H9 (cell line): ENCODE measurements around the gene TNFSF4. TPM values are rescaled to one million over a fixed set of nuclear protein-coding genes. Genes with fewer than 3 reads are reported as not detected.

ENCODE experiments used
- DNase-seq: peaks from one replicate; pipeline ENCODE4 v3.0.0-alpha.2; 2017
- H2AFZ ChIP-seq: one replicate; pipeline ENCODE4 v1.6.1; 2013; ENCODE audit warnings: mild to moderate bottlenecking, low read length, control low read depth, moderate library complexity
- H2AK5ac ChIP-seq: 2 replicates; pipeline ENCODE4 v1.6.1; 2013; ENCODE audit warnings: low read length, control low read depth, mixed read lengths; ENCODE audit not compliant: insufficient read length
- H2BK120ac ChIP-seq: one replicate; pipeline ENCODE4 v1.6.1; 2013; ENCODE audit warnings: low read depth, mild to moderate bottlenecking, low read length, control low read depth, inconsistent platforms; ENCODE audit not compliant: poor library complexity, severe bottlenecking
- H2BK12ac ChIP-seq: 2 replicates; pipeline ENCODE4 v1.6.1; 2013; ENCODE audit warnings: low read length, control low read depth, mixed read lengths, low read depth; ENCODE audit not compliant: insufficient read length
- H2BK15ac ChIP-seq: 2 replicates; pipeline ENCODE4 v1.6.1; 2013; ENCODE audit warnings: low read depth, low read length, control low read depth
- H2BK20ac ChIP-seq: one replicate; pipeline ENCODE4 v1.6.1; 2013; ENCODE audit warnings: low read depth, mild to moderate bottlenecking, low read length, control low read depth, inconsistent platforms; ENCODE audit not compliant: poor library complexity, severe bottlenecking
- H2BK5ac ChIP-seq: 2 replicates; pipeline ENCODE4 v1.6.1; 2013; ENCODE audit warnings: low read length, control low read depth, mixed read lengths; ENCODE audit not compliant: insufficient read length
- H3K14ac ChIP-seq: 2 replicates; pipeline ENCODE4 v1.6.1; 2013; ENCODE audit warnings: low read length, control low read depth; ENCODE audit not compliant: insufficient read depth
- H3K18ac ChIP-seq: 2 replicates; pipeline ENCODE4 v1.6.1; 2013; ENCODE audit warnings: low read depth, mild to moderate bottlenecking, mixed read lengths, low read length, control low read depth; ENCODE audit not compliant: insufficient read length
- H3K23ac ChIP-seq: 2 replicates; pipeline ENCODE4 v1.6.1; 2013; ENCODE audit warnings: low read length, control low read depth, mixed read lengths, low read depth; ENCODE audit not compliant: insufficient read length
- H3K23me2 ChIP-seq: 2 replicates; pipeline ENCODE4 v1.6.1; 2013; ENCODE audit warnings: low read depth, mild to moderate bottlenecking, mixed read lengths, low read length, control low read depth; ENCODE audit not compliant: insufficient read length, poor library complexity, severe bottlenecking
- H3K27ac ChIP-seq: 2 replicates; pipeline ENCODE4 v1.5.1; 2013; ENCODE audit warnings: low read length, control low read depth, mixed read lengths, low read depth; ENCODE audit not compliant: insufficient read length
- H3K27me3 ChIP-seq: 2 replicates; pipeline ENCODE4 v1.6.1; 2013; ENCODE audit warnings: low read length, control low read depth, inconsistent platforms; ENCODE audit not compliant: insufficient read depth
- H3K4ac ChIP-seq: 2 replicates; pipeline ENCODE4 v1.6.1; 2013; ENCODE audit warnings: low read depth, mild to moderate bottlenecking, control low read depth, inconsistent platforms, low read length, moderate library complexity
- H3K4me1 ChIP-seq: 2 replicates; pipeline ENCODE4 v1.6.1; 2013; ENCODE audit warnings: low read length, control low read depth, inconsistent platforms; ENCODE audit not compliant: insufficient read depth
- H3K4me2 ChIP-seq: 2 replicates; pipeline ENCODE4 v1.6.1; 2013; ENCODE audit warnings: low read length, control low read depth, mixed read lengths; ENCODE audit not compliant: insufficient read length, insufficient read depth
- H3K56ac ChIP-seq: 2 replicates; pipeline ENCODE4 v1.6.1; 2013; ENCODE audit warnings: low read depth, mild to moderate bottlenecking, mixed read lengths, low read length, control low read depth; ENCODE audit not compliant: insufficient read length
- H3K79me1 ChIP-seq: 2 replicates; pipeline ENCODE4 v1.6.1; 2013; ENCODE audit warnings: low read depth, mild to moderate bottlenecking, moderate library complexity, low read length, control low read depth, inconsistent platforms; ENCODE audit not compliant: insufficient read depth, poor library complexity, severe bottlenecking
- H3K79me2 ChIP-seq: 2 replicates; pipeline ENCODE4 v1.6.1; 2013; ENCODE audit warnings: low read length, control low read depth, inconsistent platforms; ENCODE audit not compliant: insufficient read depth
- H3K9ac ChIP-seq: 2 replicates; pipeline ENCODE4 v1.6.1; 2013; ENCODE audit warnings: low read length, control low read depth, mixed read lengths; ENCODE audit not compliant: insufficient read length; ENCODE audit errors: extremely low read depth
- H3K9me3 ChIP-seq: one replicate; pipeline ENCODE4 v1.6.1; 2013; ENCODE audit warnings: low read depth, low read length, inconsistent platforms; ENCODE audit not compliant: control insufficient read depth
- H3T11ph ChIP-seq: one replicate; pipeline ENCODE4 v1.6.1; 2013; ENCODE audit warnings: mild to moderate bottlenecking, low read length, control low read depth, inconsistent platforms
- H4K20me1 ChIP-seq: one replicate; pipeline ENCODE4 v1.6.1; 2013; ENCODE audit not compliant: control insufficient read depth, insufficient read length, insufficient read depth
- H4K5ac ChIP-seq: 2 replicates; pipeline ENCODE4 v1.6.1; 2013; ENCODE audit warnings: low read depth, mild to moderate bottlenecking, mixed read lengths, low read length, control low read depth; ENCODE audit not compliant: insufficient read length
- H4K8ac ChIP-seq: replicated peaks from 2 replicates; pipeline ENCODE4 v1.6.1; 2013; ENCODE audit warnings: low read length, control low read depth, mixed read lengths, low read depth; ENCODE audit not compliant: insufficient read length
- H4K91ac ChIP-seq: 2 replicates; pipeline ENCODE4 v1.6.1; 2013; ENCODE audit warnings: low read depth, mild to moderate bottlenecking, moderate library complexity, mixed read lengths, low read length, control low read depth; ENCODE audit not compliant: insufficient read length
- H3K27ac Mint-ChIP-seq, 3 experiments: 2 replicates in 2 of 3; 3 replicates in 1 of 3; pipeline ENCODE4 v1.8.0; 2020 to 2021; ENCODE audit warnings: mixed read lengths in 3 of 3, mild to moderate bottlenecking in 1 of 3, moderate library complexity in 1 of 3
- H3K27me3 Mint-ChIP-seq: 2 replicates; pipeline ENCODE4 v1.8.0; 2021; ENCODE audit warnings: low read depth, mild to moderate bottlenecking, moderate library complexity, mixed read lengths
- H3K36me3 Mint-ChIP-seq, 3 experiments: 2 replicates in 2 of 3; 3 replicates in 1 of 3; pipeline ENCODE4 v1.8.0; 2020 to 2021; ENCODE audit warnings: low read depth in 3 of 3, mixed read lengths in 3 of 3; ENCODE audit not compliant: insufficient read depth in 1 of 3
- H3K4me1 Mint-ChIP-seq, 2 experiments: 2 replicates each; pipeline ENCODE4 v1.8.0; 2020; ENCODE audit warnings: mixed read lengths in 2 of 2
- H3K4me3 Mint-ChIP-seq, 2 experiments: 2 replicates in 1 of 2; 3 replicates in 1 of 2; pipeline ENCODE4 v1.8.0; 2020 to 2021; ENCODE audit warnings: mild to moderate bottlenecking in 2 of 2, mixed read lengths in 2 of 2, moderate library complexity in 1 of 2
- H3K9me3 Mint-ChIP-seq, 2 experiments: 2 replicates in 1 of 2; 3 replicates in 1 of 2; pipeline ENCODE4 v1.8.0; 2020; ENCODE audit warnings: mild to moderate bottlenecking in 2 of 2, mixed read lengths in 2 of 2, moderate library complexity in 1 of 2
- CTCF ChIP-seq: fragments of 200-600 bp; sonication (generic); conservative IDR thresholded peaks from 3 replicates; pipeline ENCODE4 v1.8.0; 2021; ENCODE audit warnings: antibody characterized with exemption, mild to moderate bottlenecking
- WGBS: extraction: QIAGEN DNeasy Blood & Tissue Kit; methylation state at CpG from one replicate; pipeline ENCODE4 v1.1.7; 2013; ENCODE audit warnings: missing lambda C conversion rate, low lambda C conversion rate, mixed read lengths; ENCODE audit not compliant: insufficient read length; ENCODE audit errors: extremely low coverage; 5-methylcytosine and 5-hydroxymethylcytosine counted together
- total RNA-seq: library from RNA; stranded (reverse); gene quantifications from 2 replicates; pipeline ENCODE4 v1.2.1, GENCODE V29; 2021

TNFSF4 gene
- total RNA-seq, 1 experiment from 2014 or later: 0.28 TPM

- H4K8ac ChIP-seq: no peak overlapping the region
- H3K9me3 ChIP-seq: no peaks in the 10 kb centered on the region
- H4K20me1 ChIP-seq: no peaks in the 10 kb centered on the region
- H3K18ac ChIP-seq: no peak overlapping the region
- H3K27ac ChIP-seq: no peak overlapping the region
- no peaks in the 10 kb centered on the region for H3K23me2 ChIP-seq
- no peak overlapping the region for H3K4ac ChIP-seq
- no peak overlapping the region for H3T11ph ChIP-seq
- no peak for DNase-seq
- Mint-ChIP-seq H3K27me3 (peaks cover 2% of the 10 kb centered on the region), H3K4me1 (peaks cover 11 to 18% of the 10 kb centered on the region in 2 experiments), H3K27ac (no peak overlapping the region), H3K9me3 (no peaks in the 10 kb centered on the region), H3K4me3 (no peak overlapping the region), H3K36me3 (no peaks in the 10 kb centered on the region)
- no peak for TF ChIP-seq CTCF
- no peaks in the 10 kb centered on the region for H3K79me2 ChIP-seq
- no peak overlapping the region for H2BK15ac ChIP-seq
- H2BK20ac ChIP-seq: no peak overlapping the region
- H4K5ac ChIP-seq: no peak overlapping the region
- H2AFZ ChIP-seq: no peak overlapping the region
- H2BK120ac ChIP-seq: no peak overlapping the region
- no peaks in the 10 kb centered on the region for H3K79me1 ChIP-seq
- H3K4me2 ChIP-seq: no peak overlapping the region
- no peak overlapping the region for H2BK5ac ChIP-seq
- H3K4me1 ChIP-seq: no peaks in the 10 kb centered on the region
- no peak overlapping the region for H2BK12ac ChIP-seq
- no peak overlapping the region for H3K56ac ChIP-seq
- no peak overlapping the region for H2AK5ac ChIP-seq
- H3K14ac ChIP-seq: no peak overlapping the region
- H3K27me3 ChIP-seq: 0 out of 2 replicates have a peak, but pooled peaks cover 3% of the 10 kb centered on the region
- H3K9ac ChIP-seq: no peak overlapping the region
- WGBS: no CpG with 5 or more reads among the region's 1 CpG
- no peak overlapping the region for H3K23ac ChIP-seq
- no peak overlapping the region for H4K91ac ChIP-seq
Measured at GRCh38 chr1:173162601-173163000, 44.5 kb downstream of the TNFSF4 start.
